Stimulated activated CD4-positive, alpha-beta T cell treated with anti-CD3 and anti-CD28 coated beads, Interleukin-2, amount 100 ng/mL, for 4 hours (primary cell): ENCODE results near the gene ACP6.
"Not testable (repeated sequence)": the region's sequence is repeated elsewhere in the genome, so short reads cannot be mapped to it uniquely, and the experiment has no call there.

Experiments used
- DNase-seq: peaks from one replicate; pipeline ENCODE4 v3.0.0-alpha.2; 2020; ENCODE audit warnings: low read depth

ACP6 gene

DNA sequence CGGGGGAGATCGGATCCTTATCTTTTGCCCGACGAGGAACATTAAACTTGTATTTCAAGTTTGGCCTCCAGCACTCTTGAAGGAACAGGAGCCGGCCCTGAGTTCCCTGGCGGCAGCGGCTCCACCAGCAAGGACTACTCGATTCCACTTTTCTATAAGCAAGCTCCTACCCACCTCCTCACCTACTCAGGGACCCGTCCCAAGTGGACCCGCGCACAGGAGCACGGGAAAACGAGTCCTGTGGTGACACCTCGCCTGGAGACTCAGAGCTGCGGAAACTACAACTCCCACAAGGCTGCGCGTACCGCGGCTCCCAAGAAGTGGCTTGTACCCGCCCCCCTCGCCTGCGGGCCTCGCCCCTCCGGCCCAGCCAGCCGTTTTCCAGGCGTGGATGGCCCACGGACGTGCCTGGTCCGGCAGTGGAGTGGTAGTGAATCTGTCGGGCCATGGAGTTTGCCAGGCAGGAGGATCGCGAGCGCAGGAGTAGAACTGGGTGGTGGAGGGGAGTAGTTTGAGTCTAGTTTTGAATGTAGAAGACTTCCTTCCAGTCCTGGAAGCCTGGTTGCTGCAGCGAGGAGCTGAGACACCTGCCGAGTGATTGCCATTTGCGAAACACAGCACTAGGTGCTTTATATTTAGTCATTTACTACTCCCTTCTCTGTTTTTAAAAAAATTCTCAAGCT, at the start of gene ACP6:
ACP6 (minus strand) TSS at position 206 of the 683 bp plus-strand sequence. CDS start 476 bp downstream, outside the sequence.
- DNase-seq: peak; percentile 85

- no peak for DNase-seq
These were observed 49.4 kb upstream of the ACP6 start for GRCh38 chr1:147719711-147720225.

GRCh38 chr1:147719029-147719698, 48.8 kb upstream of the ACP6 start:
- no peak for DNase-seq

GRCh38 chr1:147717706-147718097, 47.4 kb upstream of the ACP6 start:
- no peak for DNase-seq

GRCh38 chr1:147717051-147717705, 46.9 kb upstream of the ACP6 start:
- DNase-seq: no peak

- DNase-seq: no peak
These were observed 42.3 kb upstream of the ACP6 start for GRCh38 chr1:147712605-147713004.

GRCh38 chr1:147700042-147701006, 30.0 kb upstream of the ACP6 start:
- DNase-seq: peak; percentile 44

- no peak for DNase-seq
These were observed 29.3 kb upstream of the ACP6 start for GRCh38 chr1:147699686-147700041.

GRCh38 chr1:147683163-147683763, 12.9 kb upstream of the ACP6 start:
- no peak for DNase-seq

- DNase-seq: not testable (repeated sequence)
These were observed 10.4 kb upstream of the ACP6 start for GRCh38 chr1:147680608-147681235.

GRCh38 chr1:147677681-147678080, 7.4 kb upstream of the ACP6 start:
- not testable (repeated sequence) for DNase-seq

- no peak for DNase-seq
These were observed 6.2 kb upstream of the ACP6 start for GRCh38 chr1:147676311-147677085.

GRCh38 chr1:147673816-147674215, 3.5 kb upstream of the ACP6 start:
- no peak for DNase-seq

DNA sequence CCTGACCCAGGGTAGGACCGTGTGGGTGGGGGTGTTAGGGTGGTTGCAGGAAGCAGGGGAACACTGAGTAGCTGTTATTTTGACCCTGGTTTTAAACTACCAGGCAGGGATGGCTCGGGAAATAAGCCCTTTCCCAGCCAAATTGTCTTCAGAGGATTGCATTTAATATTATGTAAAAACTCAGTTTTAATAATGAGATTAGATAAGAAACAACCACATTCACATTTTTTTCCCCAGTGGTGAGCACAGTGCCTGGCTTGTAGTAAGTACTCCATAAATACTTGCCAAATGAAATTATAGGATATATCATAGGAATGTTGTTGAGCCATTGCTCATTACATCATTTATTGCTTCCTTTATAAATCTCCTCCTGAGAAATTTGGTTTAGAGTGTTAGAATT, 3.1 kb upstream of the ACP6 start:
- DNase-seq: no peak

- DNase-seq: peak; percentile 14
These were observed 630 bp downstream of the ACP6 start for GRCh38 chr1:147669469-147670318.

- no peak for DNase-seq
These were observed 4.8 kb downstream of the ACP6 start for GRCh38 chr1:147665521-147665920.

DNA sequence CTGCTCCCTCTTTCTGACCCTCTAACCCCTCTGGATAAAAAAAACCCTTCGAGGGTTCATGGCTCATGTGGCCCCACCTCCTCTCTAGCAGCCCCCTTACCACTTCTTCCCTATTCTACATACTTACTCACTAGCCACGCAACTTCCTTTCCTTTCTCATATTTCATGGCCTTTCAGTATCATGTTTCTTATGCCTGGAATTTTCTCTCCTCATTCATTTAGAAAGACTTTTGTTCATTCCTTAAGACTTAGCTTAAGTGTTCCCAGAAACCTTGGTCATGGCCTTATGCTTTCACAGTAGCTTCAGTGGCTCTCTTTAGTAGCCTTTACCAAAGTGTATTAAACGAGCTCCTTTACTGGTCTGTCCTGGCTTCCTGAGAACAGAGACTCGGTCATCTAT, 6.1 kb downstream of the ACP6 start:
- no peak for DNase-seq

DNA sequence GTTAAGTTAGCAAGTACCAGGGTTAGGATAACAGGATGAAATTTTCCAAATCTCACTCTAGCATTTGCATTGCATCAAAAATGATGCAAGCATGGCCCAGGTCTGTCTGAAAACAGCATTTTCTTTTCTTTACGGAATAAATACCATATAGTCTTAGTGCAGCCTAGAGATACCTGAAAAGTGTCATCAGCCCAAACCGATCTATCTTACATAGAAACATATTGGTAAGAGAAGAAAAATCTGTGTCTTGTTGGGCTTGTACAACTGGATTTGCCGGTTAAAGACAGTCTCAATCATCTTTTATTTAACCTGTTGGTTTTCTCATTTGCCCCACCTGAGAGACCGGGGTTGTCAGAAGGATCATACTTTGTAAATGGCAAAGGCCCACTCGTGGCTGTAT, 15.8 kb downstream of the ACP6 start:
- no peak for DNase-seq

- DNase-seq: no peak
These were observed 18.0 kb downstream of the ACP6 start for GRCh38 chr1:147652306-147652705.
